Memory B cell (primary cell): Measurements from ENCODE around the gene SSMEM1.

Source experiments
- ATAC-seq: fragments of 150-1000 bp; cut with Tn5 transposase; 2 replicates; pipeline ENCODE4 v1.10.0; 2021; ENCODE audit warnings: low read depth, mild to moderate bottlenecking, moderate library complexity
- DNase-seq, 2 donors: peaks; one replicate each; pipeline ENCODE4 v3.0.0; 2022; ENCODE audit warnings: low spot score in 2 of 2
- H3K27ac Mint-ChIP-seq: one replicate; pipeline ENCODE4 v1.8.0; 2022; ENCODE audit warnings: mild to moderate bottlenecking, moderate library complexity, mixed read lengths
- H3K27me3 Mint-ChIP-seq: one replicate; pipeline ENCODE4 v1.8.0; 2022; ENCODE audit warnings: mixed read lengths
- H3K36me3 Mint-ChIP-seq: one replicate; pipeline ENCODE4 v1.8.0; 2022; ENCODE audit warnings: mild to moderate bottlenecking, mixed read lengths
- H3K4me1 Mint-ChIP-seq: one replicate; pipeline ENCODE4 v1.8.0; 2022; ENCODE audit warnings: mixed read lengths
- H3K4me3 Mint-ChIP-seq: one replicate; pipeline ENCODE4 v1.8.0; 2022; ENCODE audit warnings: mild to moderate bottlenecking, moderate library complexity, mixed read lengths
- H3K9me3 Mint-ChIP-seq: one replicate; pipeline ENCODE4 v1.8.0; 2022; ENCODE audit warnings: mixed read lengths

SSMEM1 gene

DNA sequence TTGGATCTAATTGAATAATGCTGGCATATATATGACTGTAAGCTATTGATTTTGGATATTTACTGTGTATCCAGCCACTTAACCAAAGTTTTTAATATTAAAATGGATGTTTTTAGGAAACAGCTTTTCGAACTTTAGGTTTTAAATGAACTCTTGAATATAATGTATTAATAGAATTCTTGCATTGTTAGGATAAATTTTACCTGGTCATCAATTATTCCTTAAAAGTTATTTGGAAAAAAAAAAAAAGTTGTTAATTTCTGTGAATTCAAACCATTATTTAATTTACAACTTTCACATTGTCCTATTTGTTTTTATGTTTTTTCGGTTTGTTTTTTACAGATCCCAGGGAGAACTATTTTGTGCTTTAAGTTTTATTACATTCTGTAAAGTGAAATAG is 12.3 kb upstream of the SSMEM1 start:
- DNase-seq (no peak), ATAC-seq (no peak)
- H3K9me3 Mint-ChIP-seq = no peaks in the 10 kb centered on the region
- no peak overlapping the region for H3K4me3 Mint-ChIP-seq
- peaks cover 22% of the 10 kb centered on the region for H3K36me3 Mint-ChIP-seq
- no peaks in the 10 kb centered on the region for H3K27me3 Mint-ChIP-seq
- H3K4me1 Mint-ChIP-seq = peaks cover 3% of the 10 kb centered on the region
- no peak overlapping the region for H3K27ac Mint-ChIP-seq

DNA sequence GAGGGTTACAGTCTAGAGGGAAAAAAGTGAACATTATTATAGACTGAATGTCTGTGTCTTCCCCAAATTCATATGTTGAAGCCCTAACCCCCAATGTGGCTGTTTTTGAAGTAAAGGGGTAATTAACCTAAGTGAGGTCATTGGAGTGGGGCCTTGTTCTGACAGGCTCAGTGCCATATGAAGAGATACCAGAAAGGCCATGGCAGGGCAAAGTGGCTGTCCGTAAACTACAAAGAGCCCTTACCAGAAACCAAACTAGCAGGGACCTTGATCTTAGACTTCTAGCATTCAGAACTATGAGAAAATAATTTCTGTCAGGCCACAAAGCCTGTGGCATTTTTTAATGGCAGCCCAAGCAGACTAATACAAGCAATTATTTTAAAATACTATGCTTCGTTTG is 11.2 kb upstream of the SSMEM1 start:
- ATAC-seq (no peak), DNase-seq (no peak)
- Mint-ChIP-seq H3K9me3 (no peaks in the 10 kb centered on the region), H3K4me1 (peaks cover 3% of the 10 kb centered on the region), H3K27ac (no peak overlapping the region), H3K4me3 (no peak overlapping the region), H3K27me3 (no peaks in the 10 kb centered on the region), H3K36me3 (peaks cover 24% of the 10 kb centered on the region)

DNA sequence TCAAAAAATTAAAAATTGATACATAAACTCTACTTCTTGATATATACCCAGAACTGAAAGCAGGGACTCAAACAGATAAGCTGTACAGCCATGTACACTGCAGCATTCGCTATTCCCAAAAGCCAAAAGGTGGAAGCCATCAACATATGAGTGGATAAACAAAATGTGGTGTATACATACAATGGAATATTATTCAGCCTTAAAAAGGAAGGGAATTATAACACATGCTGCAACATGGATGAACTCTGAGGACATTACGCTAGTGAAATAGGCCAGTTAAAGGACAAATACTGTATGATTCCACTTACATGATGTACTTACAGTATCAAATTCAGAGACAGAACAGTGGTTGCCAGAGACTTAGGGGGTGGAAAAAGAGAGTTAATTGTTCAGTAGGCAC is 10.6 kb upstream of the SSMEM1 start:
- no peaks in the 10 kb centered on the region for H3K27me3 Mint-ChIP-seq
- no peaks in the 10 kb centered on the region for H3K9me3 Mint-ChIP-seq
- DNase-seq = no peak
- H3K36me3 Mint-ChIP-seq = peaks cover 29% of the 10 kb centered on the region
- H3K4me3 Mint-ChIP-seq = no peak overlapping the region
- H3K27ac Mint-ChIP-seq = no peak overlapping the region
- no peak for ATAC-seq
- peaks cover 3% of the 10 kb centered on the region for H3K4me1 Mint-ChIP-seq

DNA sequence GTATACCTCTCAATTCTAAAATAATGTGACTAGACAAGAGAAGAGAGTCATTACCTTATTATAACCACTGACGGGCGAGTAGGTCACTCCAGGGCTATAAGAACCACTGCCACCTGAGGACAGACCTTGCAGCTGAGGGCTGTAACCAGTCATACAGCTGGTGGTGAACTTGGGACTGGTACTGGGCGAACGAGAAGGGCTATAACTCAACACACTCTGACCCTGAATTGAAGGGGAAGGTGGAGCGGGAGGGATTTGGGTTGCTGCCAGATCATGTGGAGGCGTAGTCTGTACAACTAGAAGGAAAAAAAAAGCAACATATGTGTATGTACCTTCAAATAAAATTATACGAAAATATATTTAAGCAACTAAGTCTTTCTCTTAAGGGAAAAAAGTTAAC is 5.9 kb upstream of the SSMEM1 start:
- H3K4me1 Mint-ChIP-seq = peaks cover 8% of the 10 kb centered on the region
- H3K27ac Mint-ChIP-seq = peak overlapping the region; percentile 11
- DNase-seq (no peak), ATAC-seq (no peak)
- H3K9me3 Mint-ChIP-seq = no peaks in the 10 kb centered on the region
- H3K4me3 Mint-ChIP-seq = no peak overlapping the region
- H3K27me3 Mint-ChIP-seq = no peaks in the 10 kb centered on the region
- peaks cover 27% of the 10 kb centered on the region for H3K36me3 Mint-ChIP-seq

DNA sequence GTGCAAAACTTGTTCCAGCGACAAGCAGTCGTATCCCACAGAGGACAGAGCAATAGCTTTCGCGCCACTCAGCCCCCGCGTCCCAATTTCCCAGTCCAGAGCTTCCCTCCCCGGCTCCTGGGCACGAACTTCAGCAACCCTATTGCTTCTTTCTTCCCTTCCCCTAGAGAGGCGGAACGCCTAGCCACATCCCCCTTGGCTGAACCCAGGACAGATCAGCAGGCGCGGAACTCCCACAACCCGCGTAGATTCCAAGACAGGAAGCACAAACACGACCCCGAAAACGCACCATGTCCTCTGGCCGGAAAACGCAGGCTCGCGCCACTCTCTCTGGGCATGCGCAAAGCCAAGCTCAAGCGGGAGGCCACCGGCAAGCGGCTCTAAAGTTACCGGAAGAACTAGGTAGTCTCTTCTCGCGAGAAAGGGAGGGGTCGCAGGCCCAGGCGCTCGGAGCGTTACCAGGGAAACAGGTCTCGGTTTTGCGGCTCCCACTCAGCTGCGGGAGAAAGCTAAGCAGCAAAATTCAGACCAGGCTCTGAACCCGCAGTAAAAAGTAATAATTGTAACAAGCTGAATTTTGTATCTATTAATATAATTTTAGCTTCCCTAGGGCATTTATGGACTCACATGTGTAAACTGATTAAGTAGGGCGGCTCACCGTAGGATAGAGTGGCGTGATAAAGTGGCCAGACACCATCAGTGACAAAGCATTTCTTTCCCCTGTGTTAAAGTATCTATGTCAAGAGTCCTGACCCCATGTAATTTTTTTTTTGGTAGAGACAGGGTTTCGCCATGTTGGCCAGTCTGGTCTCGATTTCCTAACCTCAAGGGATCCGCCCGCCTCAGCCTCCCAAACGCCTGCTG is 2.3 kb upstream of the SSMEM1 start, which contains the start of gene TMEM209:
TMEM209 (minus strand) TSS at position 323 of the 864 bp plus-strand sequence; CDS start at position 292, 31 bp downstream.
- Mint-ChIP-seq H3K4me1 (peaks cover 5% of the 10 kb centered on the region), H3K27me3 (no peaks in the 10 kb centered on the region), H3K36me3 (peaks cover 16% of the 10 kb centered on the region), H3K27ac (peak within 1 kb of the TSS; percentile 96), H3K9me3 (no peaks in the 10 kb centered on the region), H3K4me3 (peak within 1 kb of the TSS; percentile 93)
- ATAC-seq = peak; percentile 97
- DNase-seq = peak; percentile 85 to 91

DNA sequence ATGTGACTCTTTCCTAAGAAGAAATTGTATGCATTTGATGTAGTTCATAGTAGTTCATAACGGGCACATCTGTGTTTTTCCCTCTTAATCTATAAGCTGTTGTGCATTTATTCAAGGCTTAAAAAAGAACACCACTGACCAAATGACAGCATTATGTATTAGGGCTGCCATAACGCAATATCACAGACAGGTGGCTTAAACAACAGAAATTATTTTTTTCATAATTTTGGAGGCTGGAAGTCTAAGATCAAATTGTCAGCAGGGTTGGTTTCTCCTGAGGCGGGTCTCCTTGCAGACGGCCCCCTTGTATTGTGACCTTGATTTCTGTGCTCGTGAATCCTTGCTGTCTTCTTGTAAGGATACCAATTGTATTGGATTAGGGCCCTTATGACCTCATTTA is 627 bp upstream of the SSMEM1 start:
- no peaks in the 10 kb centered on the region for H3K9me3 Mint-ChIP-seq
- H3K27ac Mint-ChIP-seq = no peak overlapping the region
- no peak overlapping the region for H3K4me3 Mint-ChIP-seq
- no peak for ATAC-seq
- no peaks in the 10 kb centered on the region for H3K27me3 Mint-ChIP-seq
- no peak for DNase-seq
- peaks cover 5% of the 10 kb centered on the region for H3K4me1 Mint-ChIP-seq
- peaks cover 7% of the 10 kb centered on the region for H3K36me3 Mint-ChIP-seq

DNA sequence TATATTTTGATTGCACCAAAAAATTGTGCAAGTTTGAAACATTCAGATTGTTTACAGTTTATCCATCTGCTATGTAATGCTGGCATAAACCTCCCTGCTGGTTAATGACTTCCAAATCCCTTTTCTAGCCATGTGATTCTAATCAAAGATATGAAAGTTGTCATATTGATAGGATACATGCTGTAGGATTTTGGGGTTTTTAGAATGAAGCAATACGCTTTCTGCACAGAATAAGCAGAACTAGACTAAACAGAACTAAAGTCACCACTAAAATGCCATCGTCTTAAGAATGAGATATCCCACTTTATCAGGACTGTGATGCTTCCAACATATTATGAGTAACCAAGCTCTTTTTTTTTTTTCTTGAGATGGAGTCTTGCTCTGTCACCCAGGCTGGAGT is 856 bp downstream of the SSMEM1 start:
- peaks cover 3% of the 10 kb centered on the region for H3K4me1 Mint-ChIP-seq
- no peaks in the 10 kb centered on the region for H3K36me3 Mint-ChIP-seq
- DNase-seq (no peak), ATAC-seq (no peak)
- no peaks in the 10 kb centered on the region for H3K9me3 Mint-ChIP-seq
- no peak overlapping the region for H3K4me3 Mint-ChIP-seq
- peaks cover 2% of the 10 kb centered on the region for H3K27me3 Mint-ChIP-seq
- no peak overlapping the region for H3K27ac Mint-ChIP-seq

DNA sequence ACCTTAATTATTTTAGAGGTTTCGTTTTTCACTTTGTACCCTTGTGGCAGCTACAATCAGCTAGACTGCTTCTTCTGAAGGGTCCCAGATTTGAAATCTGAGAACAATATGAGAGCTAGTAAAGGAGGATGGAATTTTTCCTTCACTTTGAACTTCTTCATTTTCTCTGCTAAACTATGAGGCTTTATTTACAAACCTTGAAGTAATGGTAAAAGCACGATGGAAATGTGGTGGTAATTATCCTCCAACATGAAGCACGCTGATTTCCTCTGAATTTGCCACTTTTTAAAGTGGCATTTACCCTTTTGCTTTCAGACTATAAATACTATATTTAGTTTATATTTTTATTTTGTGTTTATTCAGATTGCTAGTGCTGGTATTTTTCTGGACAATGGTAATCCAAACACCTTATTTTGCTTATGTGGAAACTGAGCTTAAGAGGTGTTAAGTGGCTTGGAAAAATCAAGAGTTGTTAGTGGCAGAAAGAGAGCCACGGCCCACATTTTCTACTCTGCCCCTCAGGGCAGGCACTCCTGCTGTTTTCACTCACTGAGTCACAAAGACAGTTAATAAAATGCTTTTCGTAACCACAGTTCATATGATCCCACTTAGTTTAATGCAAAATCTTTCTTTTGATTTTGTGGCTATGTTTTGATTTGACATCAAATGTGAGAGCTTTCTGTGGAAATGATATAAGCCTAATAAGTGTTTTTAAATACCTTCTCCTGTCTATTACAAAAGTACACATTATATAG is 2.7 kb downstream of the SSMEM1 start:
- no peaks in the 10 kb centered on the region for H3K9me3 Mint-ChIP-seq
- no peak overlapping the region for H3K27ac Mint-ChIP-seq
- H3K36me3 Mint-ChIP-seq = no peaks in the 10 kb centered on the region
- no peaks in the 10 kb centered on the region for H3K4me1 Mint-ChIP-seq
- DNase-seq (no peak), ATAC-seq (no peak)
- H3K4me3 Mint-ChIP-seq = no peak overlapping the region
- peaks cover 5% of the 10 kb centered on the region for H3K27me3 Mint-ChIP-seq

DNA sequence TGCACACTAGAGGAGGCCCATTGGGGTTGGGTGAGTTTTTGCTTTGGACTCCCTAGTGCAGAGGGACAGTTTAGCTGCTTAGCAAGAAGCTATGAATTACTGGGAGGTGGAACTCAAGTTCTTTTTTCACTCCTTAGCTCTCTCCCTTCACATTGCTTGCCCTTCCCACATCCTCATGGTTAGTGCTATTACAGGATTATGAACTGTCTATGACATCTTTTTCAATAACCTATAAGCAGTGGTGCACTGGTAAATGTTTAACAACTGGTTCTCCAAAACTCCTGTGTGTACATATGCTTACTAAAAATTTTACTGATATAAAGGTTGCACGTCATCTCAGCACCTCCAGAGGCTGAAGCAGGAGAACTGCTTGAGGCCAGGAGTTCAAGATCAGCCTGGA is 6.2 kb downstream of the SSMEM1 start:
- DNase-seq (no peak), ATAC-seq (no peak)
- Mint-ChIP-seq H3K36me3 (no peaks in the 10 kb centered on the region), H3K27me3 (peaks cover 6% of the 10 kb centered on the region), H3K27ac (no peak overlapping the region), H3K4me1 (no peaks in the 10 kb centered on the region), H3K4me3 (no peak overlapping the region), H3K9me3 (no peaks in the 10 kb centered on the region)

DNA sequence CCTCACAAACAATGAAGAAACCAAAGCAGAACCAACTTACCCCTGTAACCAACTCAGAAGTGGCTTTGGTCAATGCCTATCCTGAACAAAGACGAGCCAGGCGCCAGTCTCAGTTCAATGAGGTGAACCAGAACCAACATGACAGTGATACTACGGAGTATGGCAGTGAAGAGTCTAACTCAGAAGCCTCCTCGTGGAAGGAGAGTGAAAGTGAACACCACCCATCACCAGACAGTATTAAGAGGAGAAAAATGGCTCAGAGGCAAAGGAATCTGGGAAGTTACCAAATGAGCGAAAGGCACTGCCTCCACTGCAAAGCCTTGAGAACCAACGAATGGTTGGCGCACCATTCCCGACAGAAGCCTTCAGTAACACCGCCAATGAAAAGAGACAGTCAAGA is 8.4 kb downstream of the SSMEM1 start:
- Mint-ChIP-seq H3K4me3 (no peak overlapping the region), H3K9me3 (no peaks in the 10 kb centered on the region), H3K36me3 (no peaks in the 10 kb centered on the region), H3K4me1 (no peaks in the 10 kb centered on the region), H3K27me3 (peaks cover 6% of the 10 kb centered on the region), H3K27ac (no peak overlapping the region)
- DNase-seq = no peak
- ATAC-seq = no peak

DNA sequence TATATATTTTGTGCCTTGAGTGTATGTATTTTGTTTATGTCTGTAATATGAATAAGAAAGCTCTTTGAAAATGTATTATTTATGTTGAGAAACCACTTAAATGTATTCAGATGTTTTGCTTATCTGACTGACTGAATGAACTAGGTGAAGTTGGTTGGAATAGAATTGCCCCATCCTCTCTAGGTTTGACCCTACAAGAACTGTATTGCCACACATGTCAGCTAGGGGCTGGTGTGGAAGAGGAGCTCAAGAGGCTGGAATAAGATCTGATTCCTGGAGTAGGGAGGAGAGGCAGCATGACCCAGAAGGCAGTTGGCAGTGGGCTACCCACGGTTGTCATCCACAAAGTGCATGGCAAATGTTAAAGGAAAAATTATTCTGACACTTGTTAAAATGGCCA is 9.1 kb downstream of the SSMEM1 start:
- no peak for ATAC-seq
- DNase-seq = no peak
- no peaks in the 10 kb centered on the region for H3K4me1 Mint-ChIP-seq
- no peaks in the 10 kb centered on the region for H3K36me3 Mint-ChIP-seq
- no peaks in the 10 kb centered on the region for H3K9me3 Mint-ChIP-seq
- H3K27me3 Mint-ChIP-seq = peaks cover 6% of the 10 kb centered on the region
- H3K27ac Mint-ChIP-seq = no peak overlapping the region
- H3K4me3 Mint-ChIP-seq = no peak overlapping the region

DNA sequence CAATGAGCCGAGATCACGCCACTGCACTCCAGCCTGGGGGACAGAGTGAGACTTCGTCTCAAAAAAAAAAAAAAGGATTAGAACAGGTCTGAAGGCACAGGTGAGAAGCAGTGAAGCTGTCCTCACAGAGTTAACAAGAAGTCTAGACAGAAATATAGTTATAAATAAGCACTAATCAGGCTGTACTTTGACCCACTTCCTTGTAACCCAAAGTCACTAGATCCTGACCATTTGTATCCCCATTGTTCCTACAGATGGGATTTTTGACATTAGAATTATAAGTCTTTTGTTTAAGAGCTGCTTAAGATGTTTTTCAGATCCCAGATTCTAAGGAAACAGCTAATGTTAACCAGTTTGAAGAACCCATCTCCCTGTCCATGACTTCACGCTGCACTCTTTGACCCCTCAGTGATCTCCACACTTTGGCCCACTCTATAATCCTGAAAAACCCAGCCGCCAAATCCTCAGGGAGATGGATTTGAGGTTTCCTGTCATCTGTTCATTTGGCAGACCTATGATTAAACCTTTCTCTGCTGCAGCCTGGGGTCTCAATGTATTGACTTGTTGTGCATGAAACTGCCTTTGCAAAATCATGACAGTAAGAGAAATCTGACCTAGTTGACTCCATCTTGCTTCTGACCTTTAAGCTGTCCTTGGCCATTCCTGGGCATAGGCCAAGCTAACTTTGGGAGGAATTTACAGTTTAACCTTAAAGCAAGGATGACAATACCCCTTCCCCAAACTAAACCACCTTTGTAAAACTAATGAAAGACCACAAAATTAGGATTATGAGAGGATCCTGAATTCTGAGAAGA is 11.4 kb downstream of the SSMEM1 start:
- DNase-seq (no peak), ATAC-seq (no peak)
- no peak overlapping the region for H3K4me3 Mint-ChIP-seq
- H3K36me3 Mint-ChIP-seq = no peaks in the 10 kb centered on the region
- no peaks in the 10 kb centered on the region for H3K4me1 Mint-ChIP-seq
- H3K27me3 Mint-ChIP-seq = peaks cover 4% of the 10 kb centered on the region
- H3K27ac Mint-ChIP-seq = no peak overlapping the region
- H3K9me3 Mint-ChIP-seq = peaks cover 2% of the 10 kb centered on the region

DNA sequence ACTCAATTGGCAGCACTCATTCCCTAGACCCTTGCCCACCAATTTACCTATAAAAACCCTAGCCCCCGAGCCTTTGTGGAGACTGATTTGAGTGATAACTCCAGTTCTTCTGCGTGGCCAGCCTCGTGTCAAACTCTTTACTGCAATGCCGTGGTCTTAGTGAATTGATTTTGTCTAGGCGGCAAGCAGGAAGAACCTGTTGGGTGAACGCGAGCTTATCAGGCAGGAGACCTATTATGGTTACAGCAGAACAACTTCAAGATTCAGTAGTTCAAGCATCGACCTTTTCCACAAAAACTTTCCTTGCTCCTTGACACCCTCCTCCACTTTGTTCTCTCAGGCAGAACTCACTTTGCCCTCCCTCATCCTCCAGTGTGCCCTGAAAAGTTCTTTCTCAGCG is 12.2 kb downstream of the SSMEM1 start:
- H3K27me3 Mint-ChIP-seq = peaks cover 1% of the 10 kb centered on the region
- no peak for DNase-seq
- H3K4me1 Mint-ChIP-seq = no peaks in the 10 kb centered on the region
- no peaks in the 10 kb centered on the region for H3K36me3 Mint-ChIP-seq
- peaks cover 2% of the 10 kb centered on the region for H3K9me3 Mint-ChIP-seq
- ATAC-seq = no peak
- H3K27ac Mint-ChIP-seq = no peak overlapping the region
- H3K4me3 Mint-ChIP-seq = no peak overlapping the region

DNA sequence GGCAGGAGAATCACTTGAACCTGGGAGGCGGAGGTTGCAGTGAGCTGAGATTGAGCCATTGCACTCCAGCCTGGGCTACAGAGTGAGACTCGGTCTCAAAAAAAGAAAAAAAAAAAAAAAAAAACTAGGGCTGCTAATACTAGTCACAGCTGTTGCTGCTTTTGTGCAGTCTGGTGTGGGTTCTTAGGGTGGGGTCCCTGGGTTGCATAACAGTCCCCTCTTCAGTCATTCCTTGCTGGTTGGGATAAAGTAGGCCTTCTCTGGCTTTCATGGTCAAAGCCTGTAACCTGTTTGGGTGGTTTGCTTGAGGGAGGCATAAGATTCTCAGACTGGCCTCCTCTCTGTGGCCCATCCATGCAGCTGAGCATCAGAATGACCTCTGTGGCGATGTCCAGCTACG is 14.1 kb downstream of the SSMEM1 start:
- Mint-ChIP-seq H3K36me3 (no peaks in the 10 kb centered on the region), H3K27me3 (peaks cover 1% of the 10 kb centered on the region), H3K4me3 (no peak overlapping the region), H3K9me3 (peaks cover 2% of the 10 kb centered on the region), H3K4me1 (no peaks in the 10 kb centered on the region), H3K27ac (no peak overlapping the region)
- ATAC-seq = no peak
- DNase-seq = no peak
